K562 (cell line): Measurements from ENCODE around the gene ANKMY2. TPM values are rescaled to one million over a fixed set of nuclear protein-coding genes. Genes with fewer than 3 reads are reported as not detected.

Experiments
- ATAC-seq: fragments of 200-7000 bp; cut with Tn5 transposase; 3 replicates; pipeline ENCODE4 v1.9.1; 2020; ENCODE audit warnings: moderate library complexity
- BruUV-seq: library from RNA; stranded (reverse); fragments of 400-500 nt; replicated peaks from 2 replicates; lab custom pipeline; 2021; lab: Mats Ljungman, UMichigan
- CTCF ChIA-PET: fragments of 300-600 bp; formaldehyde crosslinking; extraction: SDS; loops from one replicate; lab custom pipeline; 2021; ENCODE audit warnings: low intra/inter-chr PET ratio; lab: Yijun Ruan, JAX
- POLR2A ChIA-PET: fragments of 300-600, 350-650 bp; sonication (Branson Sonifier 250); formaldehyde crosslinking; extraction: SDS; loops from one replicate; lab custom pipeline; 2021; ENCODE audit warnings: antibody characterized with exemption, inconsistent platforms; lab: Yijun Ruan, JAX
- DNase-seq, 4 experiments: peaks; one replicate each; pipeline versions ENCODE4 v3.0.0 to v3.0.0-alpha.2; 2011 to 2018; ENCODE audit warnings: low spot score in 3 of 4, mixed read lengths in 3 of 4; ENCODE audit errors: extremely low read depth in 1 of 4
- FAIRE-seq: peaks from 2 replicates; lab custom pipeline; 2011; peaks lifted over from hg19 to GRCh38; lab: Jason Lieb, UNC
- H2AFZ ChIP-seq: 2 replicates; pipeline ENCODE4 v1.6.0; 2011; ENCODE audit warnings: low read depth, low read length, control low read depth, inconsistent platforms
- H3K27ac ChIP-seq: fragments of 200-600 bp; 3 replicates; pipeline ENCODE4 v1.8.0; 2011; ENCODE audit warnings: low read depth, mild to moderate bottlenecking, control low read depth, inconsistent platforms, low read length, moderate library complexity, mixed read lengths; ENCODE audit errors: extremely low read depth
- H3K27me3 ChIP-seq, 2 experiments: fragments of 300-600 bp in 1 of 2; 2 replicates in 1 of 2; 3 replicates in 1 of 2; pipeline versions ENCODE4 v1.6.0 to v1.8.0; 2011; ENCODE audit warnings: inconsistent platforms in 2 of 2, low read length in 2 of 2, mild to moderate bottlenecking in 1 of 2, mixed read lengths in 1 of 2, moderate library complexity in 1 of 2; ENCODE audit not compliant: control insufficient read depth in 2 of 2, insufficient read depth in 2 of 2
- H3K36me3 ChIP-seq: fragments of 300-600 bp; 3 replicates; pipeline ENCODE4 v1.8.0; 2011; ENCODE audit warnings: mild to moderate bottlenecking, low read length, inconsistent platforms; ENCODE audit not compliant: control insufficient read depth, insufficient read depth
- H3K4me1 ChIP-seq, 2 experiments: fragments of 200-600 bp in 1 of 2; replicated peaks in 1 of 2; 2 replicates in 1 of 2; 3 replicates in 1 of 2; pipeline versions ENCODE4 v1.5.1 to v1.8.0; 2011; ENCODE audit warnings: inconsistent platforms in 2 of 2, low read length in 2 of 2, mild to moderate bottlenecking in 1 of 2, mixed read lengths in 1 of 2, moderate library complexity in 1 of 2; ENCODE audit not compliant: control insufficient read depth in 2 of 2, insufficient read depth in 2 of 2
- H3K4me2 ChIP-seq: 2 replicates; pipeline ENCODE4 v1.6.1; 2011; ENCODE audit warnings: low read length, control low read depth, inconsistent platforms, mixed read lengths; ENCODE audit not compliant: insufficient read depth
- H3K4me3 ChIP-seq: fragments of 200-600 bp; sonication (generic), shearing (Covaris generic); 2 replicates; pipeline ENCODE4 v1.5.1; 2016; ENCODE audit warnings: control low read depth, inconsistent platforms
- H3K79me2 ChIP-seq: fragments of 200-600 bp; 3 replicates; pipeline ENCODE4 v1.8.0; 2011; ENCODE audit warnings: low read length, inconsistent platforms; ENCODE audit not compliant: control insufficient read depth, insufficient read depth
- H3K9ac ChIP-seq, 2 experiments: 2 replicates each; pipeline versions ENCODE4 v1.6.0 to v1.6.1; 2011; ENCODE audit warnings: low read depth in 2 of 2, low read length in 2 of 2, control low read depth in 1 of 2, inconsistent platforms in 1 of 2, mild to moderate bottlenecking in 1 of 2, mixed read lengths in 1 of 2; ENCODE audit not compliant: insufficient read depth in 1 of 2
- H3K9me1 ChIP-seq: one replicate; pipeline ENCODE4 v1.6.0; 2011; ENCODE audit warnings: inconsistent platforms, mild to moderate bottlenecking, low read length, moderate library complexity; ENCODE audit not compliant: control insufficient read depth, insufficient read depth
- H3K9me3 ChIP-seq: replicated peaks from 2 replicates; pipeline ENCODE4 v1.5.1; 2011; ENCODE audit warnings: low read depth, low read length, inconsistent platforms; ENCODE audit not compliant: control insufficient read depth, insufficient read depth
- H4K20me1 ChIP-seq: replicated peaks from 2 replicates; pipeline ENCODE4 v1.6.1; 2011; ENCODE audit warnings: low read length, inconsistent platforms, mixed read lengths; ENCODE audit not compliant: control insufficient read depth, insufficient read depth
- ARHGAP35 ChIP-seq: fragments of 450-650 bp; IDR thresholded peaks from 2 replicates; pipeline ENCODE4 v1.6.1; 2018; ENCODE audit not compliant: partially characterized antibody
- BACH1 ChIP-seq: fragments of 200-800 bp; sonication (Bioruptor generic); IDR thresholded peaks from 2 replicates; pipeline ENCODE4 v1.6.1; 2016; ENCODE audit warnings: missing genetic modification characterization, missing compliant biosample characterization
- CCNT2 ChIP-seq: IDR thresholded peaks from 2 replicates; pipeline ENCODE4 v1.6.1; 2011; ENCODE audit warnings: borderline replicate concordance, low read depth, mild to moderate bottlenecking, moderate library complexity, mixed read lengths, low read length; ENCODE audit not compliant: insufficient read length; ENCODE audit errors: extremely low read depth
- EGR1 ChIP-seq: fragments of 450-650 bp; conservative IDR thresholded peaks from 2 replicates; pipeline ENCODE4 v1.6.1; 2017; ENCODE audit warnings: mild to moderate bottlenecking
- FOXJ2 ChIP-seq: fragments of 200-800 bp; sonication (Bioruptor generic); IDR thresholded peaks from 2 replicates; pipeline ENCODE4 v1.6.1; 2016; ENCODE audit warnings: missing genetic modification characterization, missing compliant biosample characterization
- HDAC1 ChIP-seq, 2 experiments: fragments of 450-650 bp; IDR thresholded peaks; 2 replicates each; pipeline ENCODE4 v1.6.1; 2016 to 2017; ENCODE audit warnings: inconsistent platforms in 1 of 2, mild to moderate bottlenecking in 1 of 2, moderate library complexity in 1 of 2
- KDM2B ChIP-seq: fragments of 250-450 bp; sonication (Bioruptor Pico); IDR thresholded peaks from 2 replicates; pipeline ENCODE4 v1.8.0; 2021; ENCODE audit warnings: mild to moderate bottlenecking, moderate library complexity
- PHTF2 ChIP-seq: fragments of 250-450 bp; sonication (Bioruptor Pico); IDR thresholded peaks from 2 replicates; pipeline ENCODE4 v1.5.0; 2021; ENCODE audit warnings: mild to moderate bottlenecking
- POLR2AphosphoS2 ChIP-seq: IDR thresholded peaks from 2 replicates; pipeline ENCODE4 v1.6.1; 2012; ENCODE audit warnings: low read length, improper control_type of control experiment
- PYGO2 ChIP-seq: fragments of 450-650 bp; IDR thresholded peaks from 2 replicates; pipeline ENCODE4 v1.6.1; 2016; ENCODE audit warnings: mild to moderate bottlenecking, missing genetic modification characterization, moderate library complexity, missing compliant biosample characterization
- SMAD3 ChIP-seq: fragments of 450-650 bp; formaldehyde crosslinking; conservative IDR thresholded peaks from 2 replicates; pipeline ENCODE4 v1.4.0; 2020; ENCODE audit warnings: mild to moderate bottlenecking
- ZC3H8 ChIP-seq: fragments of 450-650 bp; IDR thresholded peaks from 2 replicates; pipeline ENCODE4 v1.6.1; 2017
- ZNF134 ChIP-seq: fragments of 250-450 bp; sonication (Bioruptor Pico); conservative IDR thresholded peaks from 2 replicates; pipeline ENCODE4 v1.4.0; 2020
- ZNF639 ChIP-seq, 2 experiments: fragments of 200-800 bp in 1 of 2; sonication (Bioruptor generic) in 1 of 2; sonication (generic) in 1 of 2; formaldehyde crosslinking in 1 of 2; IDR thresholded peaks in 1 of 2; conservative IDR thresholded peaks in 1 of 2; 2 replicates each; pipeline versions ENCODE4 v1.5.0 to v1.6.1; 2016 to 2020; ENCODE audit warnings: missing compliant biosample characterization in 1 of 2, missing genetic modification characterization in 1 of 2, missing genetic modification reagents in 1 of 2
- ZNF785 ChIP-seq: fragments of 250-450 bp; sonication (Bioruptor Pico); IDR thresholded peaks from 2 replicates; pipeline ENCODE4 v1.4.0; 2020; ENCODE audit warnings: mild to moderate bottlenecking
- WGBS: fragments of 100-300 bp; shearing (Covaris generic); methylation state at CpG from one replicate; pipeline ENCODE4 v1.1.6; 2016; ENCODE audit warnings: low coverage, mixed read lengths; ENCODE audit not compliant: insufficient coverage; ENCODE audit errors: missing lambda C conversion rate; 5-methylcytosine and 5-hydroxymethylcytosine counted together
- in situ Hi-C: fragments of 300-500 bp; cut with MboI; formaldehyde crosslinking; loops from 4 replicates; pipeline ENCODE4 v1.15.0; 2018; ENCODE audit warnings: inconsistent platforms, mixed read lengths
- intact Hi-C: fragments of 100-400 bp; cut with micrococcal nuclease; formaldehyde crosslinking; loops from 2 replicates; pipeline ENCODE4 v1.14.2; 2022
- polyA plus RNA-seq, 8 experiments: library from polyadenylated mRNA; depleted of rRNA in 4 of 8; stranded (reverse) in 5 of 8; unstranded in 3 of 8; fragments of >200 nt; fragmentation: Nextera tagmentation in 2 of 8; fragmentation: Illumina TruSeq in 1 of 8; extraction: Ambion mirVana in 2 of 8; extraction: Trizol in 1 of 8; gene quantifications; 2 replicates each; pipeline versions ENCODE4 v1.2.1 to v1.2.3, GENCODE V29; 2011 to 2014; ENCODE audit warnings: inconsistent platforms in 1 of 8, missing spikeins in 1 of 8
- total RNA-seq, 7 experiments: library from RNA; depleted of rRNA in 6 of 7; stranded (reverse); fragments of >200 nt in 6 of 7; fragmentation: Illumina TruSeq in 2 of 7; extraction: Trizol in 2 of 7; gene quantifications; 2 replicates each; pipeline versions ENCODE4 v1.2.1 to v1.2.3, GENCODE V29; 2011 to 2021; ENCODE audit warnings: low replicate concordance in 1 of 7

The ANKMY2 gene
- total and polyA plus RNA-seq, 9 of the 15 experiments (the other 6 are each of a cell fraction or from before 2014, with no cell fraction given), result 38.9 to 71.5 (median 48.8) TPM

GRCh38 chr7:16691241-16691640 is 45.7 kb upstream of the ANKMY2 start:
- ATAC-seq (no peak), FAIRE-seq (no peak), DNase-seq (no peak)
- 89% methylated on average over 4 of the region's 4 CpGs for WGBS
- Histone ChIP-seq H3K36me3 (peaks cover 96% of the 10 kb centered on the region), H3K4me1 (no peaks in the 10 kb centered on the region), H3K4me2 (no peak overlapping the region), H3K9me1 (no peaks in the 10 kb centered on the region), H3K79me2 (no peaks in the 10 kb centered on the region), H3K27me3 (no peaks in the 10 kb centered on the region), H4K20me1 (no peaks in the 10 kb centered on the region), H2AFZ (no peak overlapping the region), H3K4me3 (no peak overlapping the region), H3K9ac (no peak overlapping the region), H3K27ac (no peak overlapping the region), H3K9me3 (no peaks in the 10 kb centered on the region)
- POLR2A ChIA-PET, result interaction anchor here (0.6 kb wide), 1 partner anchor 20 kb away, joined by 3 read pairs; no protein-coding TSS in a partner anchor
- CTCF ChIA-PET, result no interaction called here
- TF ChIP-seq ARHGAP35 (no peak), KDM2B (CRISPR knock-in tag) (no peak), ZC3H8 (no peak), POLR2AphosphoS2 (no peak), CCNT2 (no peak), PYGO2 (tag) (no peak), SMAD3 (CRISPR knock-in tag) (no peak), BACH1 (tag) (no peak), ZNF785 (CRISPR knock-in tag) (no peak), EGR1 (no peak), HDAC1 (IDR thresholded peaks at IDR 0.05) (no peak), ZNF639 (CRISPR knock-in tag; conservative IDR thresholded peaks at IDR 0.05 in 1 of 2, IDR thresholded peaks at IDR 0.05 in 1 of 2) (no peak), FOXJ2 (no peak), PHTF2 (CRISPR knock-in tag) (no peak), ZNF134 (CRISPR knock-in tag) (no peak)
- in situ Hi-C loops (no loop called here), intact Hi-C loops (loop anchor here (10.0 kb wide), 1 partner anchor 576 kb away; no protein-coding TSS in a partner anchor)
- BruUV-seq, result no TSS peak
